Measurements from ENCODE around the gene S100A7. TPM values are rescaled to one million over a fixed set of nuclear protein-coding genes. Genes with fewer than 3 reads are reported as not detected.

Gene S100A7
- not detected in 2 replicates for total RNA-seq

DNA sequence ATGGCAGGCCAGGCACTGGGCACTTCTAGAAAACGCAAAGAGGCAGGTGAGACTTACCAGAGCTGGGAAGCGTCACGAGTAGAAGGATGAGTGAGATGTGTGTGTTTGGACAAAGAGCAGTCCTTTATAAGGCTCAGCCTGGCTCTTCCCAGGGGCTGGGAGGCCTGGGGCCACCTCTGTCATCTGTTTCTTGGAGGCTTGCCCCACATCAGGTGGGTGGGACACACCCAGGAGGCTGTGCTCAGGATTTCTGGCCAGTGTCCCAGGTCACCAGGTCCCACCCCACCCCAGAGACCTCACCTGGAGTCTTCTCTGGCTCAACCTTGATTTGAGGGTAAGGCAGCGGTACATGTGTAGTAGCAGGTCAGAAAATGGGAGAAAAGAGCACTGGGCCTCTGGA, at the start of gene S100A7:
TSS of gene S100A7 (minus strand) at position 101 of the 400 bp plus-strand sequence. CDS start 1,638 bp downstream, outside the sequence.
- no peak for DNase-seq (ENCODE audit: low read depth in 2 of 2)

DNA sequence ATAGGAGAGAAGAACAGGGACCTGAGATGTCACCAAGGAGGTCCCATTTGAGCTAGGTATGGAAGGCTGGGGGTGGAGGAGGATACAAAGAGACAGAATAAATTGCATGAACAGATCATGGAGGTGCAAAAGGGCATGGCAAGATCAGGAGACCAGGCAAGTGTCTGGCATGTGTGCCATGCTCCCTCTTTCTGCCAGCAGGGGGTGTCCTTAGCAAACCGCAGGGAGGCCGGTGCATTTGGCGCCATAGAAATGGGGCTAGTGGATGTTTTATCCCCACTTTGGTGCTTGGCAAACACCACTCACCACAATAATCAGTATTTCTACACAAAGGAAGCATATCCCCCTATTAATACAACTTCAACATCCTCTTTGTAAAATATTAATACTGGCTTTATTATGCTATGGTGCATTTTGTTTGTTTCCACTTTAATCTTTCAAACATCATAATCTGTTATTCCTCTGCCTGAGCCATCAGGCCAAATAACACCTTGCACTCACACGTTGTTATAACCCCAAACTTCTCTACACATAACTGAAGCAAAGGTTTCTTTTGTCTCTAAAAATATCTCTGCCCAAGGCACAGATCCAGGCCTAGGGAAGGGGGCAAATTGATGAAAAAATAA, 49.4 kb upstream of the S100A7 start:
- DNase-seq (ENCODE audit: low read depth in 2 of 2): peak; percentile 9 to 62

DNA sequence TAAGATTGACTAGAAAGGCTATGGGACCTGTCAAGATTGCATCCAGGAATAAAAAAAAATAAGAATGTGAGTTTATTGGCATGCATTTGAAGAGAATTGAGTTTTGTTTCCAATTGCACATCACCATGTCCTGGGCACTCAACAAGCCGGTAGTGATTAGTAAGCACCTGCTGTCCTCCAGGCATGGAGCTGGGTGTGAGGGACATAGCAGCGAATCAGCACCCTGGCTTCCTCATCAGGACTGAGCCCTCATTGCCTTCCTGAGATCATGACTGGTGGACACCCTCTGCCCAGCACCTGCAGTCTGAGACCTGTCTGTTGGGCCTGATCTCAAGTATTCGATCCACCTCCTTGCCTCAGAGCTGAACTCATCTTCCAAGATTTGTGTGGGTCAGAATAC, 48.6 kb upstream of the S100A7 start:
- DNase-seq (ENCODE audit: low read depth in 2 of 2): no peak

DNA sequence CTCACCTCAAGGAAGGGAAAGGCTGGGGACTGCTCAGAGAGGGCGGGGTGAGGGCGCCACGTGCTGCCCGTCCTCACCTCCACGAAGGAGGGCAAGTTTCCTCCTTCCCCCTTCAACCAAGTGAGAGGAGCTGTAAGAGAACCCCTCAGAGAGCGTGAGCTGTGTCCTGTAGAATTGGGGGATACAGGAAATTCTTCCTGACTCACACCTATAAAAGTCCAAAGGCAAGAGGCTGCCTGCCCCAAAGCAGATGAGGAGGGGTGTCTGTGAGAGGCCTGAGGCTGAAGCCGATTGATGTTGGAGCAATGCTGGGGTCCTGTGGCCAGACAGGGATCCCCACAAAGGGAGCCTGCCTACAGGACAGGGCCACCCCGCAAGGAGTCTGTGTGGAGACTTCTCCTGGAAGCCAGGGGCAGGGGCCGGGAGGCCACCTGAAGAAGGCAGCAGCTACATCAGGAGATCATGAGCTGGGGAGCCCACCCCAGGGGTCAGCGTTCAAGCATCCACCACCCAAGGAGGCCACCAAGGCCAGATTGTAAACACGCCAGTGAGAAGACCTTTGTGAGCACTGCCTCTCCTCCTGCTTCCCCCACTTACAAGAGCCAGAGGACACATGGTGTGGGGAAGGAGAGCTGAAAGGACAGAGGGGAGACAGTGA, 47.6 kb upstream of the S100A7 start:
- no peak for DNase-seq (ENCODE audit: low read depth in 2 of 2)

DNA sequence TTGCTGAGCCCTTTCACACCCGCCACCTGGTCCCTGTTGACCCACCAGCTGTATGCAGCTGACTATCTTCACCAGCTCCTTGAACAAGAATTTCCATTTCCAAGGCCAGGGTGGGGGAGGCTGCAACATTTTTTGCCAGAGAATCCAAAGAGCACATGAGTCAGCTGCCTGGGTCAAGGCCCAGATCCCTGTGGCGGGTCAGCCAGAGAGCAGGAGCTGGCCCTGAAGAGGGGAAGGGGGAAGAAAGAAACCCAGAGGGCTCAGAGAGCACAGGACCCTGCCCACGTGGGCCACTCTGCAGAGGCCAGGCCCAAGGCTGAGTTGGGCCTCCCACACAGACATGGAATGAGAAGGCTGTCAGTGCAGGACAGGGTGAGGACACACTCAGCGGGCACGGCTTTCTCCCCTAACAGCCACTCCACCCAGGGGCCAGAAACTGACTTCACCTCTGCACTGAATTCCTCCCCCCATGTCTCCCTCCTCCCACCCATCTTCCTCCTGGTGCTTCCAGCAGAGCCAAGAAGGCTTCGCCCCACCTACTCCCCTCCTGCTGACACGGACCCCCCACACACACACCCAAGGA, 46.5 kb upstream of the S100A7 start:
- no peak for DNase-seq (ENCODE audit: low read depth in 2 of 2)

DNA sequence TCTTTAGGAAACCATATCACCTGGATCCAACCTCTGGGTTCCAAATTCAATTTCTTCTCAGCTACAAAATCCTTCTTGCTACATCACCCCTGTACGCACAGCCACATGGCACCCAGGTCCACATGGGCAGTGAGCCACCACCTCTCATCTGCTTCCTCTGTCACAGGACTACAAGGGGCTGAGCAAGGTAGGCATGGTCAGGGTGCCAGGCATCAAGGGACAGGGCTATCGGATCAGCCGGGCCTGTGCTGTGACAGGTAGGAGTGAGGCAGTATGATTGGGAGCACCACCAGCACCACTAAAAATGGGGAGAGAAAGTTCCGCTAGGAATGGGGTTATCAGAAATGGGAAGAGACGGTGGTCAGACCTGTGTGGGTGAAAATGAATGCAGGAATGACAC, 45.9 kb upstream of the S100A7 start:
- no peak for DNase-seq (ENCODE audit: low read depth in 2 of 2)

GRCh38 chr1:153505576-153505975, 45.1 kb upstream of the S100A7 start:
- no peak for DNase-seq (ENCODE audit: low read depth in 2 of 2)

GRCh38 chr1:153503766-153504165, 43.3 kb upstream of the S100A7 start:
- no peak for DNase-seq (ENCODE audit: low read depth in 2 of 2)

GRCh38 chr1:153498746-153499145, 38.3 kb upstream of the S100A7 start:
- no peak for DNase-seq (ENCODE audit: low read depth in 2 of 2)

DNA sequence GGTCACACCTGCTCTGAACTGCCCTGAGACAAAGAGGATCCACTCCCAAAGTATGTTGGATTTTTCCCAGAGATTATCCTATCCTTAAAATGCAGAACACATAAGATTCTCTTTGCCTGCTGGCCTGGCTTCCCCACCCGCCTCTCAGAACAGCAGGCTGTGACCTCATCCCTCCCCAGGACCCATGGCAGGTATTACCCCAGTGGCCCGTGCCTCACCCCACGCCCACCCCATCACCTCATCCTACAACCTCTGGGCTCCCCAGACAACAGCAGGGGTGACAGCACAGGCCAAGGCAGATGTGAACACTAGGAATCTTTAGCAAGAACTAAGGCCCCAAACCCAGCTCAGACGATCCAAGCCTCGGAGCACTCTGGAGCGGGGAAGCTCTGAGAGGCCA, 35.1 kb upstream of the S100A7 start:
- no peak for DNase-seq (ENCODE audit: low read depth in 2 of 2)

GRCh38 chr1:153494976-153495535, 34.6 kb upstream of the S100A7 start:
- peak; percentile 28 to 66 for DNase-seq (ENCODE audit: low read depth in 2 of 2)

DNA sequence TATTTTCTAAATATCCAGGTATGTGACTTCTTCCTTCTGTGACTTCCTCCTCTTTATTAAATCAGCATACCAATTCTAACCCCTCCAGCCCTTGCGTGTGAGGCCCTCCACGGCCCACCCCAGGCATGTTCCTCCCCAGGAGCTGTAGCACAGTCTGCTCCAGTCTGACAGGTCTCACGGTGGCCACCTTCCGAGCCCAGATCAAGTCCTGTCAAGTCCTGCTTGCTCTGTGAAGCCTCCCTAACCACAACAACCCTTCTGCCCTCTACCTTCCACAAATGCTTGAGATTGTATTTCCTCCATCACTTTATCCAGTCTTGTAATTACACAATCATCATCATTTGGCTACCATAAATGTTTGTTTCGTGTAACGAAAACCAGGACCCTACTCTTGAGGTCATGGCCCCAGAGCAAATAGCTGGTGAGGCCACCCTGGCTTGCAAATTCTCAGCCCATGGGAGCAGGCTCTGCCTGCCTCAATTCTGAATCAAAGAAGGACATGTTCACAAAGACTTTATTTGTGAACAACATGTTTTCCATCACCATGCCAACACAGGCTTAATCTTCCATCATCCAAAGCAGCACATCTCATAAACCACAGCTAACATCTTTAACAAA, 33.0 kb upstream of the S100A7 start:
- no peak for DNase-seq (ENCODE audit: low read depth in 2 of 2)

- no peak for DNase-seq (ENCODE audit: low read depth in 2 of 2)
Measured at GRCh38 chr1:153490272-153491051, 30.0 kb upstream of the S100A7 start.

DNA sequence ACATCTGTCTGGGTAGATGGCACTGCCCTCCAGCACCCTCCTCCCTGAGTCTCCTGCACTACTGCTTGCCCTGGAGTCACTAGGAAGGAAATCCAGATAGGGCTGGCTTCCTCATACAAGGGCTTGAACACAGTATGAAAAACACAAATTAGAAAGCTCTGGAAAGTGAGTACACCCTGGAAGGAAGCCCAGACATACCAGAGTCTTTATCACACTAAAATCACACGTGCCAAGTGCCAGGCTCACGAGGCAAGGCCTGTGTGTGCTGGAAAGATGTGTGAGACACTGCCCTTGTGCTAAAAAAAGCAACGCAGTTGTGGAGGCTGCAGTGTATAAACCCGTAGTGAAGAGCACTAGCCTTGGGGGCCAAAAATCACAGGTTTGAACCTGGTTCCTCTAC, 28.3 kb upstream of the S100A7 start:
- peak in 1 of 2 donors; percentile 7 for DNase-seq (ENCODE audit: low read depth in 2 of 2)

GRCh38 chr1:153487707-153488106, 27.3 kb upstream of the S100A7 start:
- DNase-seq (ENCODE audit: low read depth in 2 of 2): no peak

- no peak for DNase-seq (ENCODE audit: low read depth in 2 of 2)
Measured at GRCh38 chr1:153485863-153486262, 25.4 kb upstream of the S100A7 start.

- no peak for DNase-seq (ENCODE audit: low read depth in 2 of 2)
Measured at GRCh38 chr1:153483776-153484175, 23.3 kb upstream of the S100A7 start.

DNA sequence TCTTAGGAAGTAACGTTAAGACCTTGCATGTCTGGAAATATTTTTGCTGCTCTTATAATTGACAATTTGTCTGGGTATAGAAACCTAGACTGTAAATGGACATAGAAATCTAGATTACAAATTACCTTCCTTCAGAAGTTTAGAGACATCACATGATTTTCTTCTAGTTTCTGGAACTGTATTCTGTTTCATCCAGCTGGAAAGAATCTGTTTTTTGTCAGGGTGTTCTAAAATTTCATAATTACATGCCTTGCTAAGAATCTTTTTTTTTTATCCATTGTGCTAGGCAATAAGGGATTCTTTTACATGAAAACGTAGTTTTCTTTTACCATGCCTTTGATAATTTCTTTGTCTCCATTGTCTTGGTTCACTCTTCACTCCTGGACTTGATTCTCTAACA, 20.7 kb upstream of the S100A7 start:
- DNase-seq (ENCODE audit: low read depth in 2 of 2): no peak

DNA sequence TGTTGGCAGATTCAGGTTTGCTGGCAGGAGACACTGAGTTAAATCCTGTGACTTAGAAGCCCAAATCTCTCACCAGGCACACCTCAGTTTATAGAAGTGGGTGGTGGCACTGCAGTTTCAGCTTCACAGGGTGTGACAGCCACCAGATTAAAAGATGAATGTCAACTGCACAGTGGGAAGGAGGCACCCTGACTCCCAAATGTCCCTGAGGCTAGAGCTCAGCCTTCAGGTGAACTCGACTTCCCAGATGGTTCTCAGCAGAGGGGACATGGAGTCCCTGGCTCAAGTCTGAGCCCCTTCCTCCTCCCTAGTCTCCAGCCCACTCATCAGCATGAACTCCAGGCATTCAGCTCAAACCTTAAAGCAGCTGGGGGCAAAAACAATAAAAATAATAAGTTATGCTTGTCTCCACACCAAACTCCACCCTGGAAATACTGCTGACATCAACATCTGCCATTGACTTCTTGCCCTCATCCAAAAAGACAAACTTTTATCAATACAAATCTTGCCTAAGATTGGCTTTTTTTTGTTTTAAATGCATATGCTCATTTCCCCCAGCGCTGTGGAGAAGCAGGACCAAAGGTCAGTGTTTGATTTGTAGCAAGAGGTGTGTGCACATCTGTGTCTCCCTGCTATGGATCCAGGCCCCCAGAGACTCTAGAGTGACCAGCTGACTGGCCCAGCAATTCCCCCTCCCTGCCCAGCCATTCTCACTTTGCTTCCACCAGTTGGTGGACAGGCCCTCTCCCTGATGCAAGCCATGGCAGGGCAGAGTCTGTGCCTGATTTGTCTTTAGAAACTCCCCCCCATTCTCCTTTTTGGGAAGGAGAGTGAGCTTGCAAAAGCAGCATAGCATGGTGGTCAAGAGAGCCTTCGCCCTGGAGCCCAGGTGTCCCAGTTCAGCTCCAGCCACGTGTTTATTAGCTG, 18.5 kb upstream of the S100A7 start:
- DNase-seq (ENCODE audit: low read depth in 2 of 2): no peak

DNA sequence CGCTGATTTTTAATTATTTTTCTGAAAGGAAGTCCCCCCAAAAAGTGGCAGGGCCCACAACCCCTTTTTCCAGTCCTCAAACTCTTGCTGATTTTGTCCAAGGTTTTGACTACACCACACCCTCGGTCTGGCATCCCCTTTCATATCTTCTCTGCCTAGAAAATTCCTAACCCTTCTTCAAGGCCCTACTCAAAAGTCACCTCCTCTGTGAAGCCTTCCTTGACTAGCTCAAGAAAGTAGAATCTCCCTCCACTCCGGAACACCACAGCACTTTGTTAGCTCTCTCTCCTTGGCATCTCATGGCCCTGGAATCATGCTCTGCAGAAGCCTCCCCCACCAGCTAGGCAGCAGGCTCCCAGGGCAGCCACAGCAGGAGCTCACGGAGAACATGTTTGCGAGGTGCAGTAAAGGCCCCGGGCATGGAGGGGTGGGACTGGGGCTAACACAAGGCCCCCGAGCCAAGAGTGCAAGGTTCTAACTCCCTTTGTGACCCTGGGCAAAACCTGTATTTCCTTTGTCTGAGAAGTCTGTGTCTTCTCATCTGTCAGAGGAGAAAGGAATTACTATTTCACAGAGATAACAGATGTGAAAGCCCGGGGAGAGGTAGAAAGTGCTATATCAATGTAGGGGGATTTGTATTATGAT, 17.7 kb upstream of the S100A7 start:
- DNase-seq (ENCODE audit: low read depth in 2 of 2): no peak
